HG03066 (cell line): ENCODE data around the gene MYO15A.

Source experiments
- ATAC-seq: cut with Tn5 transposase; IDR thresholded peaks from one replicate; pipeline ENCODE4 v1.9.1; 2021; ENCODE audit warnings: low read depth; ENCODE audit not compliant: unreplicated experiment

MYO15A gene

DNA sequence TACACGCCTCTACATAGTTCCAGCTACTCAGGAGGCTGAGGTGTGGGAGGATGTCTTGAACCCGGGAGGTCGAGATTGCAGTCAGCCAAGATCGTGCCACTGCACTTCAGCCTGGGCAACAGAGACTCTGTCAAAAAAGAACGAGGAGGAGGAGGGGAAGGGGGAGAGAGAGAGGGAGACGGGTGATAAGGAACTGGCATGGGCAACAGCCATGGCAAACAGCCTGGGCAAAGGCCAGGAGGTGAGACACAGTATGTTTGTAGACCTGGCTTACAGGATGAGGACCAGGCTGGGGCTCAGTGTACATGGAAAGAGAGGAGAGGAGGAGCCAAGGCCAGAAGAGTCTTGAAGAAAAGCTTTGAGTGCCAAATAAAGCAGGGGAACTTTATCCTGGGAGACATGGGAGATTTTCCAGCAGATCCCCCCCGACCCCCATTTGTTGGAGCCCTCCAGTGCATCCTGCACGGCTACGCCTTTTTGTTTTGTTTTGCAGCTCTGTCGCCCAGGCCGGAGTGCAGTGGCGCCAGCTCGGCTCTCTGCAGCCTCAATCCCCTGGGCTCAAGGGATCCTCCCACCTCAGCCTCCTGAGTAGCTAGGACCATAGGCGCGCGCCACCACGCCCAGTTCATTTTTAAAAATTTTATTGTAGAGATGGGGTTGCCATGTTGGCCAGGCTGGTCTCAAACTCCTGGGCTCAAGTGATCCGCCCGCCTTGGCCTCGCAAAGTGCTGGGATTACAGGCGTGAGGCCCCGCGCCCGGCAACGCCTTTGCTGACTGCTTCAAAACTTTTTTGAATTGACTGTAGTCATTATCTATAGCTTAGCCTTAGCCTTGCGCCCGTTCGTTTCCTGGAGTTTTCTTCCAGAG, 73.8 kb downstream of the MYO15A start:
- ATAC-seq, result no peak

- ATAC-seq, result peak; percentile 41
These were observed 74.4 kb downstream of the MYO15A start for GRCh38 chr17:18182978-18183333.

GRCh38 chr17:18183334-18184142, 75.0 kb downstream of the MYO15A start, which contains the start of gene ALKBH5:
Gene ALKBH5 (plus strand): TSS chr17:18183828. CDS start chr17:18184244, 416 bp downstream.
- ATAC-seq, result peak; percentile 83

DNA sequence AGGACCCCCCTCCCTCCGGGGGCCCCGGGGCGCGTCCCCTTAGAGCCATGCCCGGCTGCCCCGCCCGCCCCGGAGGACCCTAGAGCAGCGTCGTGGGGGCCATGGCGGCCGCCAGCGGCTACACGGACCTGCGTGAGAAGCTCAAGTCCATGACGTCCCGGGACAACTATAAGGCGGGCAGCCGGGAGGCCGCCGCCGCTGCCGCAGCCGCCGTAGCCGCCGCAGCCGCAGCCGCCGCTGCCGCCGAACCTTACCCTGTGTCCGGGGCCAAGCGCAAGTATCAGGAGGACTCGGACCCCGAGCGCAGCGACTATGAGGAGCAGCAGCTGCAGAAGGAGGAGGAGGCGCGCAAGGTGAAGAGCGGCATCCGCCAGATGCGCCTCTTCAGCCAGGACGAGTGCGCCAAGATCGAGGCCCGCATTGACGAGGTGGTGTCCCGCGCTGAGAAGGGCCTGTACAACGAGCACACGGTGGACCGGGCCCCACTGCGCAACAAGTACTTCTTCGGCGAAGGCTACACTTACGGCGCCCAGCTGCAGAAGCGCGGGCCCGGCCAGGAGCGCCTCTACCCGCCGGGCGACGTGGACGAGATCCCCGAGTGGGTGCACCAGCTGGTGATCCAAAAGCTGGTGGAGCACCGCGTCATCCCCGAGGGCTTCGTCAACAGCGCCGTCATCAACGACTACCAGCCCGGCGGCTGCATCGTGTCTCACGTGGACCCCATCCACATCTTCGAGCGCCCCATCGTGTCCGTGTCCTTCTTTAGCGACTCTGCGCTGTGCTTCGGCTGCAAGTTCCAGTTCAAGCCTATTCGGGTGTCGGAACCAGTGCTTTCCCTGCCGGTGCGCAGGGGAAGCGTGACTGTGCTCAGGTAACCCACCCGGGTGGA, 75.8 kb downstream of the MYO15A start:
- ATAC-seq, result no peak

DNA sequence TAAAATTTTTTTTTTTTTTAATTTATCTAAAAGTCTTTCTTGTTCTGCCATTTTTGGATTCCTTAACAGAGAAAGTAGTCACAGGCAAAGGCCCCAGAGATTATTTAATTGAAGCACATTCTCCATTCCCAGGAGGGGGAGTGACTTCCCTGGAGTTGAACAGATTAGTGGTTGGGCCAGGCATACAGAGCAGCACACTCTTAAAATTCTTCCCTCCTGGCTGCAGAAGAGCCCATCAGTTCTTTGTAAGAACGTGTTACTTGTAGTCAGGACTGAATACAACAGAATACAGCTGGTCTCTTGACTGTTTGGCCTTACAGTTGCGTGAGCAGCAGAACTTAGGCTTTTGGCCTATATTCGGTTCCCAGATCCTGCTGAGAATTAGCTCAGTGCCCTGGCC, 76.8 kb downstream of the MYO15A start:
- no peak for ATAC-seq

- no peak for ATAC-seq
These were observed 77.5 kb downstream of the MYO15A start for GRCh38 chr17:18185832-18186626.

DNA sequence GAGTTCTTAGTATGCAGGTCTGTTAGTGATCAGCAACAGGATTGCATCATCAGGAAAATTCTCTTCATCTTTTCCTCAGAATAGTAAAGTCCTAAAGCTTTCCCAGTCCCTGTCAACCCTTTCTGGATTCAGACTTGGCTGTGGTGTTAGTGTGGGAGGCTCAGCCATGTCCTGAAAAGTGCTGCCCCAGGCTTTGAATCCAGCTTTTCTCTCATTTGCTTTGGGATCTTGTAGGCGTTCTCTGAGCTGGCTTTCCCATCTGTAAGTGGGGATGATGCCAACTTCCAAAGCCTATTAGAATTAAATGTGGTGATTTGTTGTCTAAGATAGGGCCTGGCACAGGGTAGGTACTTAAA, 78.0 kb downstream of the MYO15A start:
- ATAC-seq, result no peak

DNA sequence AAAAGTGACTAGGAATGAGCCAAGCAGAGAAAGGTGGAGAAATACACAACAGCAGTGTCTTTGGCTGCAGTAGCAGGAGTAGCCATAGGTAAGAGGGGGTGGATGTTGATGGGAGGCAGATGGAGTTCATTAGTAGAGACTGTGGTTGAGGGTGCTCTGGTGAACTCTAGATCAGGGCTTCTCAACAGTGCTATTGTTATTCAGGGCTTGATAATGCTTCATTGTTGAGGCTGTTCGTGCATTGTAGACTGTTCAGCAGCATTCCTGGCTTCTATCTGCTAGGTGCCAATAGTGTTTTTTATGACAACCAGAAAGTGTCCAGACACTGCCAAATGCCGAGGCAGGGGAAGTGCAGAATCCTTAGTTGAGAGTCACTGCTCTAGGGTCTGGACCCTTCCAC, 78.7 kb downstream of the MYO15A start:
- ATAC-seq, result no peak

GRCh38 chr17:18187821-18188761, 79.5 kb downstream of the MYO15A start:
- ATAC-seq, result no peak

DNA sequence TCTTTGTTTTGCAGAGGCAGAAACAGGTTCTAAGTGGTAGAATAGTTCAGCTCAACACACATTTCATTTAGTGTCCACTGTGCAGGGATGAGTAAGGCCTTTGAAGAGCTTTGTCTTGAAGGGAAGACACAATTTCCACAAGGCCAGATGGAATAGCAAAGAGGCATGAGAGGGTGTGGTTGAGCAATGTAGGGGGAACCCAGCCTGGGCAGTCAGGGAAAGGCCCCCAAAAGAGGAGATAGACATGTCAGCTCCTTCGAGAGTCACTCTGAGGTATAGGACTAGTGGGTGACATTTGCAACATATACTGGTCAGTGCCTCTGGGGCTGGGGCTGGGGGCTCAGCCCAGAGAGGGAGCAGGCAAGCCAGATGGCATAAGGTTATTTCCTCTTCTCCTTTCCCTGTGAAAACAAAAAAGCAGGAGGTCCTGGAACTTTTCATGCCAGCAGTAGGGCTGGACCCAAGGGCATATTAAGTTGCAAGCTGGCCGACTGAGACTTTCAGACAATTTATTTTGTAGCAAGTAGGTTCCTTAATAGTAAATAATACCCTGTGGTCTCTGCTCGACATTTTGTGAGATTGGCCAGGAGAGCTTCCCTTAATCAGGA, 82.2 kb downstream of the MYO15A start:
- no peak for ATAC-seq

- ATAC-seq, result no peak
These were observed 82.7 kb downstream of the MYO15A start for GRCh38 chr17:18191236-18191667.

- ATAC-seq, result no peak
These were observed 83.4 kb downstream of the MYO15A start for GRCh38 chr17:18191967-18192366.

DNA sequence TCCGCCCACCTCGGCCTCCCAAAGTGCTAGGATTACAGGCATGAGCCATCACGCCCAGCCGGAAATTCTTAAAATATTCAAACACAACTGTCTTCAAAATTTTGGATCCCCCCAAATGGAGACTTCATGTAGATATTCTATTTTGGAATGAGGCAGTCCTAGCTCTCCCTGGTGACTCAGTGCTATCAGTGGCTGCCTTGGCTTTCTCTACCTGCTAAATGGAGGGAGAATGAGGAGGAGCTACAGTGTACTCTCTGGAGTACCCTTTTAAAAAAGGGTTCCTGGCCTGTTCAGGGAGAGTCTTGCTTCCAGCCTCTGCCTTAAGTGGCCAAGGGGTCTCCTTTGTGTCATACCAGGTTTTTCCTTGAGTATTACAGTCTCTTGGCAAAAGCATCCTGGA, 85.8 kb downstream of the MYO15A start:
- no peak for ATAC-seq

GRCh38 chr17:18194804-18195203, 86.2 kb downstream of the MYO15A start:
- no peak for ATAC-seq

- no peak for ATAC-seq
These were observed 86.7 kb downstream of the MYO15A start for GRCh38 chr17:18195246-18195645.

DNA sequence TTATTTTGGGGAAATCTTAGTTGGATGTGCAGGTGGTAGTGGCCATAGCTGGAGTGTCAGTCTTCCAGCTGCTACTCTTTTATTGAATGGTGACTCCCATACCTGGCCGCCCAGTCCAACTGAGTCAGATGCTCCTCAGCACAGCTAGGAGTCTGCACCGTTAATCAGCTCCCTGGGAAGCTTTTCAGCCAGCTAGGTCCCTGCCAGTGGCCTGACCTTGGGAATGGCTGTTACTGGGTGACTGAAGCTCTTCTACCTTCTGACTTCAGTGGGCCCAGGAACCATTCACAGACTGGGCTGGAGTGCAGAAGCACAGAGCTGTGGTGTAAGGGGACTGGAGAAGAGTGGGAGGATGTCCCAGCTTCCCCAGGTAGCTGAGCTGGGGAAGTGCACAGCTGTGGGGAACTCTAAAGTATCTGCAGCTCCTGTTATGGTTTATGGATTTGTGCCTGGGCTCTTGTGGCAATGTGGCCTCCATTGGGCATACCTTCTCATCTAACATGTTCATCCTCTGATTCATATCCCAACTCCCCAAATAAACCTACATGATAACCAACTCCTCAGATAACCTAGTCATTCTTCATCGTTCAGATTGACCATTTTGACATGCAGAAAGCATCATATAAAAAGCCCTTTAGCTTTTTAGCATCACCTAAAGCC, 89.1 kb downstream of the MYO15A start:
- ATAC-seq, result no peak

- no peak for ATAC-seq
These were observed 90.0 kb downstream of the MYO15A start for GRCh38 chr17:18198530-18198929.

DNA sequence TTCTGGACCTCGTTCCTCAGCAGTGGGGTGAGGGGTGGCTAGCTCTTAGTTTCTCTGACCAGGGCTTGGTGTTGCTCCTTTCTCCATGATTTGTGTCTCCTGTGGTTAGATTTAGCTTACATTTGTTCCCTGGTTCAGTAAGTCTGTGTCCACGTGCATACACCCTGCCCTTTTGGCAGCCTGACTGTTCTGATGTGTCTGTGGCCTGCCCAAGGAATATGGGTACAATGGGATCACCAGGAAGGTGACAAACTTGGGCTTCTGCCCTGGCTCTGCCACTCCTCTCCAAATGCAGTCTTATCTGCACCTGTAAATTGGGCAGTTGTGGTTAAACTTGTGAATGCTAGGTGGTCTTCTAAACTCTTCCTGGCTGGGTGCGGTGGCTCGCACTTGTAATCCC, 92.6 kb downstream of the MYO15A start:
- ATAC-seq, result no peak
